HG03565 (cell line): Measurements from ENCODE around the gene SCFD2.
"Not testable (repeated sequence)": the region's sequence is repeated elsewhere in the genome, so short reads cannot be mapped to it uniquely, and the experiment has no call there.

Experiments used
- ATAC-seq: cut with Tn5 transposase; IDR thresholded peaks from one replicate; pipeline ENCODE4 v1.9.1; 2021; ENCODE audit warnings: mild to moderate bottlenecking, moderate library complexity; ENCODE audit not compliant: unreplicated experiment

The SCFD2 gene

GRCh38 chr4:53365486-53366300 is at the start of gene SCFD2:
Gene SCFD2, minus strand, starts transcription at chr4:53366061.
- ATAC-seq, result peak; percentile 94

- not testable (repeated sequence) for ATAC-seq
Measured at GRCh38 chr4:53409479-53409878, 43.6 kb upstream of the SCFD2 start.

GRCh38 chr4:53380221-53380620 is 14.4 kb upstream of the SCFD2 start:
- ATAC-seq, result no peak

GRCh38 chr4:53378171-53378482 is 12.3 kb upstream of the SCFD2 start:
- ATAC-seq, result peak; percentile 24

- peak; percentile 82 for ATAC-seq
Measured at GRCh38 chr4:53377319-53378170, 11.7 kb upstream of the SCFD2 start, which contains the start of gene FIP1L1. Gene FIP1L1, plus strand, starts transcription at chr4:53377641. Its CDS starts 198 bp downstream, at chr4:53377839.

GRCh38 chr4:53376900-53377299 is 11.0 kb upstream of the SCFD2 start:
- no peak for ATAC-seq

GRCh38 chr4:53374777-53375258 is 9.0 kb upstream of the SCFD2 start:
- ATAC-seq, result no peak

GRCh38 chr4:53371843-53372521 is 6.1 kb upstream of the SCFD2 start:
- no peak for ATAC-seq

GRCh38 chr4:53371049-53371448 is 5.2 kb upstream of the SCFD2 start:
- no peak for ATAC-seq

- ATAC-seq, result no peak
Measured at GRCh38 chr4:53367721-53368120, 1.9 kb upstream of the SCFD2 start.

GRCh38 chr4:53366301-53366716 is 448 bp upstream of the SCFD2 start:
- peak; percentile 13 for ATAC-seq

- ATAC-seq, result no peak
Measured at GRCh38 chr4:53365121-53365485, 758 bp downstream of the SCFD2 start.

GRCh38 chr4:53364624-53365023 is 1.2 kb downstream of the SCFD2 start:
- ATAC-seq, result no peak

- ATAC-seq, result no peak
Measured at GRCh38 chr4:53362093-53362492, 3.8 kb downstream of the SCFD2 start.

- ATAC-seq, result no peak
Measured at GRCh38 chr4:53361451-53361850, 4.4 kb downstream of the SCFD2 start.

- ATAC-seq, result no peak
Measured at GRCh38 chr4:53355930-53356521, 9.8 kb downstream of the SCFD2 start.

- no peak for ATAC-seq
Measured at GRCh38 chr4:53354012-53354722, 11.7 kb downstream of the SCFD2 start.

- ATAC-seq, result no peak
Measured at GRCh38 chr4:53349091-53349491, 16.8 kb downstream of the SCFD2 start.

GRCh38 chr4:53348046-53348445 is 17.8 kb downstream of the SCFD2 start:
- no peak for ATAC-seq
